OCI-LY7 (cell line): ENCODE measurements around the gene PEMT. TPM values are rescaled to one million over a fixed set of nuclear protein-coding genes. Genes with fewer than 3 reads are reported as not detected.

Source experiments
- BruUV-seq: library from RNA; stranded (reverse); fragments of 400-500 nt; replicated peaks from 2 replicates; lab custom pipeline; 2021; lab: Mats Ljungman, UMichigan
- CTCF ChIA-PET: fragments of 300-600 bp; sonication (Branson Sonifier 250); formaldehyde crosslinking; loops from one replicate; lab custom pipeline; 2022; ENCODE audit warnings: antibody characterized with exemption; ENCODE audit not compliant: unreplicated experiment; lab: Charles Lee
- POLR2A ChIA-PET: fragments of 300-600 bp; sonication (Branson Sonifier 250); formaldehyde crosslinking; loops from one replicate; lab custom pipeline; 2022; ENCODE audit warnings: antibody characterized with exemption; lab: Charles Lee
- DNase-seq: peaks from one replicate; pipeline ENCODE4 v3.0.0-alpha.2; 2015; ENCODE audit warnings: low spot score
- H2AFZ ChIP-seq: fragments of 200-600 bp; sonication (generic), shearing (Covaris generic); 2 replicates; pipeline ENCODE4 v1.6.1; 2014; ENCODE audit warnings: mild to moderate bottlenecking, antibody characterized with exemption, low read length, moderate library complexity
- H3K27ac ChIP-seq: fragments of 200-600 bp; sonication (generic); 2 replicates; pipeline ENCODE4 v1.5.1; 2014; ENCODE audit warnings: mixed run types, low read depth, mild to moderate bottlenecking, moderate library complexity, low read length, inconsistent platforms; ENCODE audit not compliant: poor library complexity, severe bottlenecking
- H3K36me3 ChIP-seq: fragments of 200-600 bp; sonication (generic); 2 replicates; pipeline ENCODE4 v1.6.1; 2014; ENCODE audit warnings: mild to moderate bottlenecking, antibody characterized with exemption, low read length, moderate library complexity, mixed read lengths; ENCODE audit not compliant: insufficient read depth
- H3K4me1 ChIP-seq: fragments of 200-600 bp; sonication (generic); 2 replicates; pipeline ENCODE4 v1.5.1; 2014; ENCODE audit warnings: mild to moderate bottlenecking, low read length; ENCODE audit not compliant: insufficient read depth, poor library complexity, severe bottlenecking
- H3K4me2 ChIP-seq: fragments of 200-600 bp; sonication (generic); 2 replicates; pipeline ENCODE4 v1.6.1; 2014; ENCODE audit warnings: mild to moderate bottlenecking, low read length
- H3K4me3 ChIP-seq: fragments of 200-600 bp; sonication (generic); 2 replicates; pipeline ENCODE4 v1.5.1; 2014; ENCODE audit warnings: mild to moderate bottlenecking, low read depth, low read length; ENCODE audit not compliant: poor library complexity, severe bottlenecking
- H3K79me2 ChIP-seq: fragments of 200-600 bp; sonication (generic); 2 replicates; pipeline ENCODE4 v1.6.1; 2016; ENCODE audit warnings: low read depth, mild to moderate bottlenecking, low read length, moderate library complexity, mixed read lengths; ENCODE audit not compliant: insufficient read depth
- H3K9me2 ChIP-seq: fragments of 200-600 bp; sonication (generic); 2 replicates; pipeline ENCODE4 v1.6.1; 2016; ENCODE audit warnings: mild to moderate bottlenecking, low read length, mixed read lengths; ENCODE audit not compliant: insufficient read depth
- H3K9me3 ChIP-seq: fragments of 200-600 bp; sonication (generic); 2 replicates; pipeline ENCODE4 v1.6.1; 2014; ENCODE audit warnings: mild to moderate bottlenecking, mixed run types, low read length, mixed read lengths
- H4K20me1 ChIP-seq: fragments of 200-600 bp; sonication (generic); 2 replicates; pipeline ENCODE4 v1.6.1; 2014; ENCODE audit warnings: mild to moderate bottlenecking, antibody characterized with exemption, low read length, moderate library complexity, mixed read lengths; ENCODE audit not compliant: insufficient read depth
- CTCF ChIP-seq: fragments of 200-600 bp; sonication (generic); conservative IDR thresholded peaks from 2 replicates; pipeline ENCODE4 v1.5.1; 2014; ENCODE audit warnings: mild to moderate bottlenecking, antibody characterized with exemption, low read length, moderate library complexity, mixed read lengths
- EZH2phosphoT487 ChIP-seq: fragments of 200-600 bp; sonication (generic); IDR thresholded peaks from 2 replicates; pipeline ENCODE4 v1.6.1; 2018; ENCODE audit warnings: low read depth, borderline replicate concordance, mild to moderate bottlenecking, mixed run types, antibody characterized with exemption, low read length, moderate library complexity, mixed read lengths
- intact Hi-C: fragments of 100-400 bp; cut with micrococcal nuclease; formaldehyde crosslinking; loops from one replicate; pipeline ENCODE4 v1.10.0; 2022; ENCODE audit not compliant: unreplicated experiment
- total RNA-seq, 2 experiments: library from RNA; depleted of rRNA in 1 of 2; stranded (reverse); fragments of >200 nt in 1 of 2; shearing (Covaris generic) in 1 of 2; gene quantifications; 2 replicates each; pipeline ENCODE4 v1.2.3, GENCODE V29; 2014 to 2022

The PEMT gene
- total RNA-seq, 2 experiments from 2014 or later = 27.3 to 53.5 TPM

GRCh38 chr17:17502741-17503565 lies 88.6 kb downstream of the PEMT start:
- Histone ChIP-seq H3K36me3 (no peaks in the 10 kb centered on the region), H3K79me2 (no peaks in the 10 kb centered on the region), H3K4me3 (no peak overlapping the region), H3K9me3 (no peaks in the 10 kb centered on the region), H2AFZ (no peak overlapping the region), H4K20me1 (no peaks in the 10 kb centered on the region), H3K27ac (no peak overlapping the region), H3K9me2 (no peaks in the 10 kb centered on the region), H3K4me1 (no peaks in the 10 kb centered on the region), H3K4me2 (no peak overlapping the region)
- BruUV-seq = no TSS peak
- intact Hi-C loops = no loop called here
- ChIA-PET POLR2A (no interaction called here), CTCF (no interaction called here)
- no peak for TF ChIP-seq EZH2phosphoT487
- no peak for DNase-seq

GRCh38 chr17:17500999-17501605 lies 90.4 kb downstream of the PEMT start:
- intact Hi-C loops = loop anchor here (1.0 kb wide), 1 partner anchor 145 kb away; no protein-coding TSS in a partner anchor
- CTCF ChIA-PET = no interaction called here
- peak; percentile 54 for TF ChIP-seq CTCF
- no peak for TF ChIP-seq EZH2phosphoT487

GRCh38 chr17:17499402-17500145 lies 91.9 kb downstream of the PEMT start:
- no TSS peak for BruUV-seq
- Histone ChIP-seq H4K20me1 (no peaks in the 10 kb centered on the region), H3K79me2 (no peaks in the 10 kb centered on the region), H3K4me2 (no peak overlapping the region), H3K4me3 (no peak overlapping the region), H2AFZ (no peak overlapping the region), H3K9me2 (no peaks in the 10 kb centered on the region), H3K27ac (no peak overlapping the region), H3K9me3 (no peaks in the 10 kb centered on the region), H3K36me3 (no peaks in the 10 kb centered on the region), H3K4me1 (peaks cover 10% of the 10 kb centered on the region)
- intact Hi-C loops = no loop called here
- DNase-seq = no peak
- no peak for TF ChIP-seq CTCF
- TF ChIP-seq EZH2phosphoT487 = no peak
- ChIA-PET CTCF (no interaction called here), POLR2A (no interaction called here)

More at GRCh38 chr17:17500999-17501605, 90.4 kb downstream of the PEMT start:
- Histone ChIP-seq H3K4me1 (peaks cover 10% of the 10 kb centered on the region), H4K20me1 (no peaks in the 10 kb centered on the region), H3K9me3 (no peaks in the 10 kb centered on the region), H3K79me2 (no peaks in the 10 kb centered on the region), H3K9me2 (no peaks in the 10 kb centered on the region), H3K4me3 (no peak overlapping the region), H3K4me2 (no peak overlapping the region), H3K36me3 (no peaks in the 10 kb centered on the region), H2AFZ (no peak overlapping the region), H3K27ac (no peak overlapping the region)
- POLR2A ChIA-PET = interaction anchor here (0.7 to 1.0 kb wide), 2 partner anchors 13 to 141 kb away, joined by 3 read pairs; no protein-coding TSS in a partner anchor
- peak; percentile 24 for DNase-seq
- BruUV-seq = no TSS peak
